GM18520 (cell line): ENCODE results near the gene SPIRE1.
A peak's percentile ranks its signal among the peaks of the same experiment; 100 is the strongest.

Experiments used
- ATAC-seq: cut with Tn5 transposase; IDR thresholded peaks from one replicate; pipeline ENCODE4 v1.9.1; 2021; ENCODE audit not compliant: unreplicated experiment

SPIRE1 gene

GRCh38 chr18:12657684-12658425 lies at the start of gene SPIRE1:
Gene SPIRE1 (minus strand): TSS chr18:12658107. CDS start chr18:12657866, 241 bp downstream.
- ATAC-seq = peak; percentile 63

GRCh38 chr18:12703664-12704063 lies 45.8 kb upstream of the SPIRE1 start:
- no peak for ATAC-seq

- ATAC-seq = peak; percentile 18
These were observed 45.2 kb upstream of the SPIRE1 start for GRCh38 chr18:12703096-12703567.

GRCh38 chr18:12702221-12703095 lies 44.6 kb upstream of the SPIRE1 start, which contains the start of the genes CEP76 and PSMG2:
Gene CEP76 (minus strand): TSS chr18:12702723. CDS start chr18:12702548, 175 bp downstream.
Gene PSMG2 (plus strand): TSS chr18:12703042. CDS start chr18:12703108, 66 bp downstream.
- ATAC-seq = peak; percentile 57

GRCh38 chr18:12701161-12701560 lies 43.3 kb upstream of the SPIRE1 start:
- no peak for ATAC-seq

GRCh38 chr18:12699747-12700146 lies 41.8 kb upstream of the SPIRE1 start:
- ATAC-seq = no peak

- no peak for ATAC-seq
These were observed 36.1 kb upstream of the SPIRE1 start for GRCh38 chr18:12694032-12694431.

- ATAC-seq = no peak
These were observed 34.3 kb upstream of the SPIRE1 start for GRCh38 chr18:12692206-12692605.

- no peak for ATAC-seq
These were observed 31.4 kb upstream of the SPIRE1 start for GRCh38 chr18:12689256-12689850.

- ATAC-seq = no peak
These were observed 28.2 kb upstream of the SPIRE1 start for GRCh38 chr18:12686100-12686499.

- no peak for ATAC-seq
These were observed 21.4 kb upstream of the SPIRE1 start for GRCh38 chr18:12679183-12679786.

GRCh38 chr18:12668041-12668440 lies 10.1 kb upstream of the SPIRE1 start:
- ATAC-seq = no peak

GRCh38 chr18:12659904-12660605 lies 2.1 kb upstream of the SPIRE1 start:
- ATAC-seq = no peak

GRCh38 chr18:12658426-12659138 lies 675 bp upstream of the SPIRE1 start:
- ATAC-seq = no peak

- ATAC-seq = peak; percentile 28
These were observed 796 bp downstream of the SPIRE1 start for GRCh38 chr18:12656938-12657683.

GRCh38 chr18:12656605-12656937 lies 1.3 kb downstream of the SPIRE1 start:
- no peak for ATAC-seq

- no peak for ATAC-seq
These were observed 2.9 kb downstream of the SPIRE1 start for GRCh38 chr18:12654971-12655370.

- no peak for ATAC-seq
These were observed 5.0 kb downstream of the SPIRE1 start for GRCh38 chr18:12652861-12653401.

GRCh38 chr18:12651651-12652050 lies 6.3 kb downstream of the SPIRE1 start:
- no peak for ATAC-seq
